GM12878 (cell line): Measurements from ENCODE around the gene KIZ. TPM values are rescaled to one million over a fixed set of nuclear protein-coding genes. Genes with fewer than 3 reads are reported as not detected.
A peak's percentile ranks its signal among the peaks of the same experiment; 100 is the strongest.

Source experiments
- ATAC-seq: fragments of 200-7000 bp; cut with Tn5 transposase; 3 replicates; pipeline ENCODE4 v1.9.1; 2020; ENCODE audit warnings: mild to moderate bottlenecking, moderate library complexity
- BruUV-seq: library from RNA; stranded (reverse); fragments of 400-500 nt; replicated peaks from 2 replicates; lab custom pipeline; 2021; lab: Mats Ljungman, UMichigan
- CTCF ChIA-PET: fragments of 300-600 bp; sonication (Branson Sonifier 250); formaldehyde crosslinking; extraction: SDS; loops from one replicate; lab custom pipeline; 2021; ENCODE audit warnings: inconsistent platforms; lab: Yijun Ruan, JAX
- POLR2A ChIA-PET: fragments of 350-600 bp; formaldehyde crosslinking; extraction: SDS; loops from one replicate; lab custom pipeline; 2021; ENCODE audit warnings: inconsistent platforms; lab: Charles Lee
- RAD21 ChIA-PET: fragments of 300-600 bp; sonication (Branson Sonifier 250); formaldehyde crosslinking; loops from one replicate; lab custom pipeline; 2023; ENCODE audit warnings: antibody characterized with exemption; ENCODE audit not compliant: unreplicated experiment; lab: Charles Lee
- SMC1A ChIA-PET: fragments of 300-600 bp; sonication (Branson Sonifier 250); formaldehyde crosslinking; loops from one replicate; lab custom pipeline; 2023; ENCODE audit not compliant: unreplicated experiment, uncharacterized antibody; lab: Charles Lee
- DNase-seq: peaks from one replicate; pipeline ENCODE4 v3.0.0-alpha.2; 2011; ENCODE audit warnings: low read depth, low spot score
- FAIRE-seq: peaks from 3 replicates; lab custom pipeline; 2011; peaks lifted over from hg19 to GRCh38; lab: Jason Lieb, UNC
- H2AFZ ChIP-seq: 2 replicates; pipeline ENCODE4 v1.6.0; 2011; ENCODE audit warnings: low read depth, low read length, control low read depth; ENCODE audit not compliant: control insufficient read depth
- H3K27ac ChIP-seq: 2 replicates; pipeline ENCODE4 v1.5.1; 2011; ENCODE audit warnings: control low read depth; ENCODE audit not compliant: control insufficient read depth, insufficient read depth
- H3K27me3 ChIP-seq, 2 experiments: replicated peaks in 1 of 2; 2 replicates each; pipeline versions ENCODE4 v1.6.0 to v1.6.1; 2011; ENCODE audit warnings: low read length in 1 of 2; ENCODE audit not compliant: control insufficient read depth in 2 of 2, insufficient read depth in 2 of 2
- H3K36me3 ChIP-seq, 2 experiments: 2 replicates each; pipeline ENCODE4 v1.5.1; 2011; ENCODE audit warnings: low read length in 1 of 2; ENCODE audit not compliant: control insufficient read depth in 2 of 2, insufficient read depth in 2 of 2
- H3K4me1 ChIP-seq: 2 replicates; pipeline ENCODE4 v1.6.1; 2011; ENCODE audit warnings: mild to moderate bottlenecking, low read length, moderate library complexity, mixed read lengths; ENCODE audit not compliant: control insufficient read depth, insufficient read depth
- H3K4me2 ChIP-seq: 2 replicates; pipeline ENCODE4 v1.6.0; 2011; ENCODE audit warnings: control low read depth; ENCODE audit not compliant: control insufficient read depth, insufficient read depth
- H3K4me3 ChIP-seq: fragments of 200-600 bp; sonication (generic); 2 replicates; pipeline ENCODE4 v1.5.1; 2016
- H3K79me2 ChIP-seq: 2 replicates; pipeline ENCODE4 v1.6.0; 2011; ENCODE audit warnings: low read length; ENCODE audit not compliant: control insufficient read depth, insufficient read depth
- H3K9ac ChIP-seq: 2 replicates; pipeline ENCODE4 v1.8.0; 2011; ENCODE audit warnings: low read length, control low read depth, mixed read lengths; ENCODE audit not compliant: control insufficient read depth, insufficient read depth
- H3K9me3 ChIP-seq: replicated peaks from 3 replicates; pipeline ENCODE4 v1.5.1; 2011; ENCODE audit warnings: mild to moderate bottlenecking, low read length; ENCODE audit not compliant: control insufficient read depth, insufficient read depth
- H4K20me1 ChIP-seq: 2 replicates; pipeline ENCODE4 v1.6.0; 2011; ENCODE audit not compliant: control insufficient read depth, insufficient read depth
- GABPA ChIP-seq: IDR thresholded peaks from 2 replicates; pipeline ENCODE4 v1.6.1; 2014; ENCODE audit warnings: antibody characterized with exemption, low read depth, mild to moderate bottlenecking, inconsistent platforms
- JUNB ChIP-seq: IDR thresholded peaks from 2 replicates; pipeline ENCODE4 v1.6.1; 2016; ENCODE audit warnings: antibody characterized with exemption, mild to moderate bottlenecking
- RBBP5 ChIP-seq: fragments of 200-600 bp; sonication (generic); conservative IDR thresholded peaks from 2 replicates; pipeline ENCODE4 v1.6.1; 2016
- SUZ12 ChIP-seq: fragments of 200-600 bp; sonication (generic); IDR thresholded peaks from one replicate; pipeline ENCODE4 v1.6.1; 2018; ENCODE audit warnings: antibody characterized with exemption, mild to moderate bottlenecking; ENCODE audit not compliant: unreplicated experiment
- ZNF24 ChIP-seq: fragments of 450-650 bp; IDR thresholded peaks from 2 replicates; pipeline ENCODE4 v1.6.1; 2017; ENCODE audit warnings: antibody characterized with exemption, mild to moderate bottlenecking
- WGBS: methylation state at CpG from one replicate; pipeline ENCODE4 v1.1.6; 2016; ENCODE audit warnings: low lambda C conversion rate; ENCODE audit not compliant: insufficient replicate concordance, insufficient coverage; ENCODE audit errors: missing lambda C conversion rate; 5-methylcytosine and 5-hydroxymethylcytosine counted together
- in situ Hi-C: fragments of 300-500 bp; cut with MboI; formaldehyde crosslinking; loops from 9 replicates; pipeline ENCODE4 v1.14.3; 2018; ENCODE audit warnings: mixed read lengths
- intact Hi-C: fragments of 100-400 bp; cut with micrococcal nuclease; formaldehyde crosslinking; loops from one replicate; pipeline ENCODE4 v1.14.2; 2022; ENCODE audit not compliant: unreplicated experiment
- polyA plus RNA-seq, 11 experiments: library from polyadenylated mRNA; depleted of rRNA in 4 of 11; unstranded in 6 of 11; stranded (reverse) in 5 of 11; fragments of >200 nt; fragmentation: Nextera tagmentation in 4 of 11; fragmentation: Illumina TruSeq in 1 of 11; extraction: Ambion mirVana in 4 of 11; extraction: Trizol in 1 of 11; gene quantifications; 1 replicate in 1 of 11; 2 replicates in 10 of 11; pipeline versions ENCODE4 v1.2.1 to v1.2.3, GENCODE V29; 2011 to 2016; ENCODE audit warnings: inconsistent platforms in 2 of 11, missing spikeins in 2 of 11, low read depth in 1 of 11
- total RNA-seq, 4 experiments: library from RNA; depleted of rRNA in 3 of 4; stranded (reverse); fragments of >200 nt in 3 of 4; fragmentation: Illumina TruSeq in 1 of 4; extraction: Trizol in 1 of 4; gene quantifications; 2 replicates each; pipeline versions ENCODE4 v1.2.1 to v1.2.3, GENCODE V29; 2013 to 2021

KIZ gene
- total and polyA plus RNA-seq, 10 of the 15 experiments (the other 5 are each of a cell fraction or from before 2014, with no cell fraction given) = 2.7 to 11.0 (median 7.3) TPM

DNA sequence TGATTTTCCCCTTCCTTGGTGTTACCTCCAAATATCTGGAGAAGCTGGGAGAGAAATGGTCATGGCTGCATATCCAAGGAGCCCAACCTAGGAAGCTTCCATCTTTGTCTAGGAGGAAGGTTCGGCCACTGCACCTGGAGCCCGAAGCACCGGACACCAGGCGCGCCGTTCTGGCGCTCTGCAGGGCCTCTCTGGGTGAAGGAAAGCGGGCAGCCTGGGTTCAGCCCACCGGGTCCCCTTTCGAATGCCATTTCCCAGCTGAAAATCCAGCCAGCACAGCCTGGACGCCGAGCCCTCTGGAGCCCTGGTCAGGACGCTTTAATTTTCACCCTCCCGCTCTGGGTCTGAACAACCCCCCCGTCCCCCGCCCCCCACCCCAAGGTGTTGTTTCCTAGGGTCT is 21.0 kb upstream of the KIZ start (continued):
- TF ChIP-seq SUZ12 (no peak), ZNF24 (no peak), RBBP5 (no peak), JUNB (no peak)

DNA sequence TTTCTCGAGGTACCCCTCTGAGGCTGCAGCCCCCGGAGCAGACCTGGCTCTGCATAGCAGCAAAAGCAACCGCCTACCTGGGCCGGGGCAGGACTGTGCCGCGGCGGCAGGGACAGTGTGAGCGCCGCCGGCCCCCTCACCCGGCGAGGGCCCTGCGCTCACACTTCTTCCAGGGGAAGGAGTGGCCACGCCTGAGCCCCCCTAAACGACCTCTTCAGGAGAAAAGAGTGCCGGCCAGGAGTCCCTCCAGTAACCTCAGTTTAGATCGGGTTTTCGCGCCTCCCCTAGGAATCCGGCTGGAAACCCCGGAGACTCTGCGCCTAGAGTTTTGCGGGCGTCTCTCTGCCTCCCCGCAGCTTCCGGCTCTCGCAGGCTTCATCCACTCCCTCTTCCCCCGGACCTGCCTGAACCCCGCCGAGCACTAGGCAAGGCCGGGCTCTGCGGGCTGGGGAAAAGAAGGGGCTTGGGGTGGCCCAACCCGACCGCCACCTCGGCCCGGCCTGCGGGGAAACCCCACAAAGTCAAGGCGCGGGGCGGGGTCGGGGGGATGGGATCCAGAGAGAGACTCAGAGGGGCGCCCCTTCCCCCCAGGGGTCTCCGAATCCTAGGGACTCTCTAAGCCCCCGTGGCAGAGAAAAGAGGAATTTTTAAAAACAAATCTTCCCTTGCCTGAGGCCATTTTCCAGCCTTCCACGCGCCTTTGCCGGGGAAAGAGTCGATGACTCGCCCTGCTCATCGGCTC is 20.3 kb upstream of the KIZ start:
- intact Hi-C loops = no loop called here
- no peak overlapping the region for H3K27ac ChIP-seq
- BruUV-seq = no TSS peak
- ChIA-PET RAD21 (no interaction called here), SMC1A (no interaction called here), POLR2A (no interaction called here), CTCF (no interaction called here)
- no peak overlapping the region for H3K4me2 ChIP-seq
- H3K27me3 ChIP-seq = peaks cover 25 to 53% of the 10 kb centered on the region in 2 experiments
- no peak for FAIRE-seq
- no peak for DNase-seq
- no peaks in the 10 kb centered on the region for H3K36me3 ChIP-seq
- no peaks in the 10 kb centered on the region for H4K20me1 ChIP-seq
- H2AFZ ChIP-seq = no peak overlapping the region
- TF ChIP-seq SUZ12 (peak; percentile 55), GABPA (no peak)
- TF ChIP-seq, all 136 proteins: peak for 1
- H3K4me1 ChIP-seq = peaks cover 14% of the 10 kb centered on the region
- no peaks in the 10 kb centered on the region for H3K79me2 ChIP-seq
- WGBS = 34% methylated on average over 43 of the region's 50 CpGs
- in situ Hi-C loops = no loop called here
- no peak overlapping the region for H3K9ac ChIP-seq
- no peak overlapping the region for H3K4me3 ChIP-seq
- no peaks in the 10 kb centered on the region; the same call in 2 of the 3 replicates for H3K9me3 ChIP-seq
- ATAC-seq = no peak
